ENCODE data around the gene TC2N. TPM values are rescaled to one million over a fixed set of nuclear protein-coding genes. Genes with fewer than 3 reads are reported as not detected.
"Not testable (repeated sequence)": the region's sequence is repeated elsewhere in the genome, so short reads cannot be mapped to it uniquely, and the experiment has no call there.

Gene TC2N
- total and polyA plus RNA-seq, 2 of the 4 experiments (the other 2 are of a cell fraction), result 0.03 to 0.18 TPM

GRCh38 chr14:91742621-91743304 is 124.6 kb downstream of the TC2N start:
- H2AFZ ChIP-seq (replicated peaks; ENCODE audit: low read length, poor library complexity), result no peak overlapping the region
- no peak overlapping the region for H4K91ac ChIP-seq (ENCODE audit: insufficient read depth, low read depth, low read length)
- no peak overlapping the region for H3K4ac ChIP-seq (ENCODE audit: low read depth, low read length)
- H3K18ac ChIP-seq (ENCODE audit: low read depth, low read length), result no peak overlapping the region
- no peak for DNase-seq
- no peak overlapping the region for H4K8ac ChIP-seq (ENCODE audit: low read depth in 2 of 2, low read length in 2 of 2)
- H2BK20ac ChIP-seq (ENCODE audit: low read depth, low read length), result no peak overlapping the region
- no peak overlapping the region for H3K4me2 ChIP-seq (ENCODE audit: low read depth, low read length)
- no peaks in the 10 kb centered on the region for H4K20me1 ChIP-seq (ENCODE audit: insufficient read depth, low read length)
- no CpG with 5 or more reads among the region's 1 CpG for WGBS, 2 experiments (ENCODE audit: extremely low coverage in 2 of 2, insufficient read length in 1 of 2)
- BruUV-seq (replicated peaks), result no TSS peak
- H2BK15ac ChIP-seq (ENCODE audit: low read depth, low read length), result no peak overlapping the region
- H3K79me1 ChIP-seq (ENCODE audit: low read depth in 1 of 2, low read length in 2 of 2), result no peaks in the 10 kb centered on the region
- H2BK5ac ChIP-seq (ENCODE audit: low read depth, low read length, poor library complexity, severe bottlenecking), result no peak overlapping the region
- intact Hi-C loops (cut with micrococcal nuclease), result no loop called here
- H2BK120ac ChIP-seq (ENCODE audit: low read depth, low read length), result no peak overlapping the region
- dilution Hi-C loops (cut with HindIII; ENCODE audit: low sequenced_read_pairs, unreplicated experiment), result no loop called here
- no peaks in the 10 kb centered on the region for H3K4me1 ChIP-seq (ENCODE audit: control insufficient read depth, insufficient read depth, low read length)
- no peak overlapping the region for H3K23ac ChIP-seq (ENCODE audit: low read depth, low read length)
- no peak overlapping the region for H3K14ac ChIP-seq (replicated peaks; ENCODE audit: low read depth, low read length)
- no peaks in the 10 kb centered on the region for H3K36me3 ChIP-seq (ENCODE audit: control insufficient read depth, insufficient read depth, low read length)
- CTCF ChIA-PET, result no interaction called here
- no peak for ATAC-seq (ENCODE audit: low read depth)
- H3K9me3 ChIP-seq (ENCODE audit: control insufficient read depth, insufficient read depth, low read length), result no peaks in the 10 kb centered on the region
- POLR2A ChIA-PET (ENCODE audit: unreplicated experiment), result no interaction called here
- H2AK5ac ChIP-seq (ENCODE audit: low read depth, low read length), result no peak overlapping the region
- no peak overlapping the region for H3K9ac ChIP-seq (ENCODE audit: low read depth, low read length)
- no peak overlapping the region for H3K4me3 ChIP-seq (ENCODE audit: insufficient read depth, low read depth, low read length)
- in situ Hi-C loops (cut with MboI; ENCODE audit: low sequenced_read_pairs), result no loop called here
- H3K56ac ChIP-seq (ENCODE audit: extremely low read depth, insufficient read depth, low read length), result no peak overlapping the region
- no peak overlapping the region for H3K27ac ChIP-seq (ENCODE audit: insufficient read depth, low read length)
- TF ChIP-seq RCOR1 (IDR thresholded peaks at IDR 0.05; ENCODE audit: insufficient replicate concordance, low read length) (no peak), NFE2L2 (IDR thresholded peaks at IDR 0.05; ENCODE audit: low read depth, low read length) (no peak), FOS (IDR thresholded peaks at IDR 0.05; ENCODE audit: low read depth, low read length) (no peak), CHD1 (IDR thresholded peaks at IDR 0.05; ENCODE audit: low read depth, low read length) (no peak), USF2 (IDR thresholded peaks at IDR 0.05; ENCODE audit: low read depth, low read length) (no peak)
- no peak overlapping the region for H4K5ac ChIP-seq (ENCODE audit: low read depth, low read length)
- H2AK9ac ChIP-seq (replicated peaks; ENCODE audit: low read depth, low read length, poor library complexity), result no peak overlapping the region
- no peaks in the 10 kb centered on the region for H3K9me1 ChIP-seq (ENCODE audit: insufficient read depth, low read length)
- no peaks in the 10 kb centered on the region for H3K27me3 ChIP-seq (ENCODE audit: control insufficient read depth, insufficient read depth, low read length)

- dilution Hi-C loops (cut with HindIII; ENCODE audit: low sequenced_read_pairs, unreplicated experiment); H3K9ac ChIP-seq (ENCODE audit: low read depth, low read length); H3K9me3 ChIP-seq (ENCODE audit: control insufficient read depth, insufficient read depth, low read length); in situ Hi-C loops (cut with MboI; ENCODE audit: low sequenced_read_pairs); BruUV-seq (replicated peaks); H3K56ac ChIP-seq (ENCODE audit: extremely low read depth, insufficient read depth, low read length); H3K79me1 ChIP-seq (ENCODE audit: low read depth in 1 of 2, low read length in 2 of 2); H3K27me3 ChIP-seq (ENCODE audit: control insufficient read depth, insufficient read depth, low read length); H3K4me1 ChIP-seq (ENCODE audit: control insufficient read depth, insufficient read depth, low read length); H4K20me1 ChIP-seq (ENCODE audit: insufficient read depth, low read length); H3K18ac ChIP-seq (ENCODE audit: low read depth, low read length); H3K4me2 ChIP-seq (ENCODE audit: low read depth, low read length); POLR2A ChIA-PET (ENCODE audit: unreplicated experiment); H3K4ac ChIP-seq (ENCODE audit: low read depth, low read length); H2BK15ac ChIP-seq (ENCODE audit: low read depth, low read length); H4K91ac ChIP-seq (ENCODE audit: insufficient read depth, low read depth, low read length); H3K23ac ChIP-seq (ENCODE audit: low read depth, low read length); H3K4me3 ChIP-seq (ENCODE audit: insufficient read depth, low read depth, low read length); H2AFZ ChIP-seq (replicated peaks; ENCODE audit: low read length, poor library complexity); H2AK5ac ChIP-seq (ENCODE audit: low read depth, low read length); H3K27ac ChIP-seq (ENCODE audit: insufficient read depth, low read length); H3K9me1 ChIP-seq (ENCODE audit: insufficient read depth, low read length); H4K8ac ChIP-seq (ENCODE audit: low read depth in 2 of 2, low read length in 2 of 2); DNase-seq; H3K14ac ChIP-seq (replicated peaks; ENCODE audit: low read depth, low read length); ATAC-seq (ENCODE audit: low read depth); H2AK9ac ChIP-seq (replicated peaks; ENCODE audit: low read depth, low read length, poor library complexity); H2BK120ac ChIP-seq (ENCODE audit: low read depth, low read length); intact Hi-C loops (cut with micrococcal nuclease); H3K36me3 ChIP-seq (ENCODE audit: control insufficient read depth, insufficient read depth, low read length); H4K5ac ChIP-seq (ENCODE audit: low read depth, low read length); H2BK5ac ChIP-seq (ENCODE audit: low read depth, low read length, poor library complexity, severe bottlenecking); H2BK20ac ChIP-seq (ENCODE audit: low read depth, low read length): not testable (repeated sequence)
- no CpG with 5 or more reads among the region's 2 CpGs for WGBS, 2 experiments (ENCODE audit: extremely low coverage in 2 of 2, insufficient read length in 1 of 2)
- CTCF ChIA-PET, result interaction anchor here (0.6 kb wide), 1 partner anchor 300 kb away, joined by 5 read pairs; no protein-coding TSS in a partner anchor
Measured at GRCh38 chr14:91739867-91740266, 127.5 kb downstream of the TC2N start.
